Activated CD4-positive, alpha-beta T cell treated with anti-CD3 and anti-CD28 coated beads for 1 hour (primary cell): ENCODE results near the gene DMKN.

Experiments
- DNase-seq: peaks from one replicate; pipeline ENCODE4 v3.0.0-alpha.2; 2020

Gene DMKN

GRCh38 chr19:35522745-35523327, 9.4 kb upstream of the DMKN start:
- DNase-seq = no peak

- no peak for DNase-seq
Observed at GRCh38 chr19:35521124-35521743, 7.8 kb upstream of the DMKN start.

GRCh38 chr19:35519291-35519690, 5.8 kb upstream of the DMKN start:
- DNase-seq = no peak

GRCh38 chr19:35518313-35518712, 4.9 kb upstream of the DMKN start:
- no peak for DNase-seq

- no peak for DNase-seq
Observed at GRCh38 chr19:35517342-35517741, 3.9 kb upstream of the DMKN start.

GRCh38 chr19:35516310-35516709, 2.9 kb upstream of the DMKN start:
- DNase-seq = no peak

GRCh38 chr19:35514282-35514809, 897 bp upstream of the DMKN start:
- no peak for DNase-seq

- DNase-seq = no peak
Observed at GRCh38 chr19:35512831-35513627, 420 bp downstream of the DMKN start.

- no peak for DNase-seq
Observed at GRCh38 chr19:35511337-35511736, 2.1 kb downstream of the DMKN start.

- no peak for DNase-seq
Observed at GRCh38 chr19:35510626-35510964, 2.9 kb downstream of the DMKN start.

GRCh38 chr19:35509861-35510625, 3.4 kb downstream of the DMKN start:
- peak; percentile 57 for DNase-seq

- DNase-seq = no peak
Observed at GRCh38 chr19:35509018-35509652, 4.3 kb downstream of the DMKN start.

GRCh38 chr19:35508129-35508528, 5.3 kb downstream of the DMKN start:
- DNase-seq = no peak

- DNase-seq = no peak
Observed at GRCh38 chr19:35507561-35507960, 5.9 kb downstream of the DMKN start.

- no peak for DNase-seq
Observed at GRCh38 chr19:35506011-35506410, 7.4 kb downstream of the DMKN start.

GRCh38 chr19:35502751-35503150, 10.7 kb downstream of the DMKN start:
- no peak for DNase-seq

- DNase-seq = no peak
Observed at GRCh38 chr19:35501684-35502083, 11.8 kb downstream of the DMKN start.

- DNase-seq = no peak
Observed at GRCh38 chr19:35500611-35501010, 12.8 kb downstream of the DMKN start.

GRCh38 chr19:35498984-35499527, 14.4 kb downstream of the DMKN start:
- no peak for DNase-seq

GRCh38 chr19:35498220-35498619, 15.2 kb downstream of the DMKN start:
- no peak for DNase-seq

GRCh38 chr19:35497406-35497805, 16.0 kb downstream of the DMKN start:
- DNase-seq = no peak
